ENCODE data around the gene MTHFD1L.
"Not testable (repeated sequence)": the region's sequence is repeated elsewhere in the genome, so short reads cannot be mapped to it uniquely, and the experiment has no call there.

Gene MTHFD1L

GRCh38 chr6:151040888-151041521, 175.5 kb downstream of the MTHFD1L start:
- DNase-seq (ENCODE audit: low read depth, low spot score) = not testable (repeated sequence)

- no peak for DNase-seq (ENCODE audit: low read depth, low spot score)
Observed at GRCh38 chr6:151041686-151042085, 176.2 kb downstream of the MTHFD1L start.

GRCh38 chr6:151042911-151043330, 177.4 kb downstream of the MTHFD1L start:
- not testable (repeated sequence) for DNase-seq (ENCODE audit: low read depth, low spot score)

GRCh38 chr6:151043944-151044343, 178.4 kb downstream of the MTHFD1L start:
- no peak for DNase-seq (ENCODE audit: low read depth, low spot score)

GRCh38 chr6:151044465-151045441, 179.3 kb downstream of the MTHFD1L start:
- no peak for DNase-seq (ENCODE audit: low read depth, low spot score)

- not testable (repeated sequence) for DNase-seq (ENCODE audit: low read depth, low spot score)
Observed at GRCh38 chr6:151045511-151046222, 180.2 kb downstream of the MTHFD1L start.

- DNase-seq (ENCODE audit: low read depth, low spot score) = no peak
Observed at GRCh38 chr6:151051164-151051563, 185.7 kb downstream of the MTHFD1L start.

- DNase-seq (ENCODE audit: low read depth, low spot score) = no peak
Observed at GRCh38 chr6:151052021-151052646, 186.6 kb downstream of the MTHFD1L start.

- DNase-seq (ENCODE audit: low read depth, low spot score) = no peak
Observed at GRCh38 chr6:151054306-151054705, 188.8 kb downstream of the MTHFD1L start.

GRCh38 chr6:151056230-151056907, 190.9 kb downstream of the MTHFD1L start:
- DNase-seq (ENCODE audit: low read depth, low spot score) = no peak

GRCh38 chr6:151057061-151057460, 191.6 kb downstream of the MTHFD1L start:
- no peak for DNase-seq (ENCODE audit: low read depth, low spot score)

- DNase-seq (ENCODE audit: low read depth, low spot score) = no peak
Observed at GRCh38 chr6:151058021-151058733, 192.7 kb downstream of the MTHFD1L start.

- DNase-seq (ENCODE audit: low read depth, low spot score) = no peak
Observed at GRCh38 chr6:151059612-151060095, 194.2 kb downstream of the MTHFD1L start.

- no peak for DNase-seq (ENCODE audit: low read depth, low spot score)
Observed at GRCh38 chr6:151060096-151060765, 194.7 kb downstream of the MTHFD1L start.

GRCh38 chr6:151060766-151061531, 195.4 kb downstream of the MTHFD1L start:
- DNase-seq (ENCODE audit: low read depth, low spot score) = no peak

- no peak for DNase-seq (ENCODE audit: low read depth, low spot score)
Observed at GRCh38 chr6:151063352-151063751, 197.8 kb downstream of the MTHFD1L start.

- no peak for DNase-seq (ENCODE audit: low read depth, low spot score)
Observed at GRCh38 chr6:151063842-151064647, 198.5 kb downstream of the MTHFD1L start.
